Activated CD8-positive, alpha-beta T cell treated with anti-CD3 and anti-CD28 coated beads for 36 hours (primary cell): ENCODE data around the gene AFF1. TPM values are rescaled to one million over a fixed set of nuclear protein-coding genes. Genes with fewer than 3 reads are reported as not detected.

Experiments
- ATAC-seq: fragments of 200-7000 bp; cut with Tn5 transposase; one replicate; pipeline ENCODE4 v1.10.0; 2021; ENCODE audit warnings: mild to moderate bottlenecking, moderate library complexity
- CTCF ChIA-PET: fragments of 350-600 bp; sonication (Branson Sonifier 250); formaldehyde crosslinking; loops from one replicate; lab custom pipeline; 2021; ENCODE audit warnings: antibody characterized with exemption; lab: Charles Lee
- POLR2A ChIA-PET: fragments of 350-600 bp; sonication (Branson Sonifier 250); formaldehyde crosslinking; loops from one replicate; lab custom pipeline; 2021; ENCODE audit warnings: antibody characterized with exemption; lab: Charles Lee
- DNase-seq: peaks from one replicate; pipeline ENCODE4 v3.0.0-alpha.2; 2020
- H3K27ac Mint-ChIP-seq: one replicate; pipeline ENCODE4 v1.8.0; 2021; ENCODE audit warnings: mild to moderate bottlenecking, mixed read lengths
- H3K27me3 Mint-ChIP-seq: one replicate; pipeline ENCODE4 v1.8.0; 2021; ENCODE audit warnings: mixed read lengths
- H3K36me3 Mint-ChIP-seq: one replicate; pipeline ENCODE4 v1.8.0; 2021; ENCODE audit warnings: low read depth, mixed read lengths
- H3K4me1 Mint-ChIP-seq: one replicate; pipeline ENCODE4 v1.8.0; 2021; ENCODE audit warnings: low read depth, mixed read lengths
- H3K4me3 Mint-ChIP-seq: one replicate; pipeline ENCODE4 v1.8.0; 2021; ENCODE audit warnings: mild to moderate bottlenecking, moderate library complexity, mixed read lengths
- H3K9me3 Mint-ChIP-seq: one replicate; pipeline ENCODE4 v1.8.0; 2021; ENCODE audit warnings: mixed read lengths
- CTCF ChIP-seq: fragments of 200-600 bp; IDR thresholded peaks from one replicate; pipeline ENCODE4 v1.8.0; 2022; ENCODE audit warnings: antibody characterized with exemption, mild to moderate bottlenecking
- intact Hi-C: fragments of 100-400 bp; cut with micrococcal nuclease; formaldehyde crosslinking; loops from one replicate; pipeline ENCODE4 v1.10.0; 2022
- total RNA-seq, 2 experiments: library from RNA; stranded (reverse); gene quantifications; one replicate each; pipeline ENCODE4 v1.2.3, GENCODE V29; 2021

The AFF1 gene
- total RNA-seq, 2 experiments from 2014 or later = 40.3 to 45.4 TPM

DNA sequence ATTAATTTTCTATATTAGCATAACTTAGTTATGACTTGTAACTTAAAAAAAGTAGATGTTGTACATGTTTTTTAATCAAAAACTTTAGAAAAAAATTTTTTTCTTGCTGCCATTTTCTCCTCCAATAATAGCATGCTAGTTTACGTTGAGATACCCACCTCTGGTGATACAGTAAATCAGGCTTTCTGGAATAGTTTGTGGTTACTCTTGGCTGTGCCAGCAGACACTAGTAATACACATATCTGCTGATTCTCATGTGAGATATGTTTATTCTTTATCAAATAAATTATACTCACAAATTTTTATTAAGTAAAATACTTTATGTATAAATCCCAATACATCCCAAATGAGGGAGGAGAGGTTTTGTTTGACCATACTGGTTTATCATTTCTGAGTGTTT is 168.3 kb downstream of the AFF1 start:
- TF ChIP-seq CTCF = no peak
- Mint-ChIP-seq H3K36me3 (peaks cover 11% of the 10 kb centered on the region), H3K27ac (peak overlapping the region; percentile 35), H3K9me3 (no peaks in the 10 kb centered on the region), H3K4me3 (no peak overlapping the region), H3K4me1 (peaks cover 40% of the 10 kb centered on the region), H3K27me3 (no peaks in the 10 kb centered on the region)
- CTCF ChIA-PET = interaction anchor here (0.7 to 3.5 kb wide), 5 partner anchors 9 to 181 kb away, joined by 3 to 24 read pairs (median 6); partner anchors contain the start of gene KLHL8
- DNase-seq = no peak
- ATAC-seq = no peak
- intact Hi-C loops = no loop called here
- POLR2A ChIA-PET = interaction anchor here (0.7 to 1.0 kb wide), 2 partner anchors 94 to 168 kb away, joined by 3 to 4 read pairs; partner anchors contain the start of gene AFF1

- H3K4me3 Mint-ChIP-seq = no peak overlapping the region
- ATAC-seq (peak; percentile 68), DNase-seq (no peak)
- peaks cover 11% of the 10 kb centered on the region for H3K36me3 Mint-ChIP-seq
- ChIA-PET POLR2A (interaction anchor here (0.7 to 1.0 kb wide), 2 partner anchors 95 to 169 kb away, joined by 3 to 4 read pairs; partner anchors contain the start of gene AFF1), CTCF (interaction anchor here (1.4 to 3.5 kb wide), 4 partner anchors 10 to 181 kb away, joined by 3 to 24 read pairs (median 6); partner anchors contain the start of gene KLHL8)
- peaks cover 34% of the 10 kb centered on the region for H3K4me1 Mint-ChIP-seq
- intact Hi-C loops = no loop called here
- no peaks in the 10 kb centered on the region for H3K9me3 Mint-ChIP-seq
- peak overlapping the region; percentile 35 for H3K27ac Mint-ChIP-seq
- no peak for TF ChIP-seq CTCF
- H3K27me3 Mint-ChIP-seq = no peaks in the 10 kb centered on the region
Measured at GRCh38 chr4:87103691-87104187, 168.9 kb downstream of the AFF1 start.

GRCh38 chr4:87105101-87105845 is 170.5 kb downstream of the AFF1 start:
- POLR2A ChIA-PET = no interaction called here
- CTCF ChIA-PET = interaction anchor here (0.7 to 3.5 kb wide), 4 partner anchors 12 to 185 kb away, joined by 3 to 24 read pairs (median 6); no protein-coding TSS in a partner anchor
- no peak for ATAC-seq
- peaks cover 15% of the 10 kb centered on the region for H3K36me3 Mint-ChIP-seq
- H3K27me3 Mint-ChIP-seq = no peaks in the 10 kb centered on the region
- no peak for TF ChIP-seq CTCF
- no peaks in the 10 kb centered on the region for H3K9me3 Mint-ChIP-seq
- no peak overlapping the region for H3K4me3 Mint-ChIP-seq
- intact Hi-C loops = no loop called here
- H3K4me1 Mint-ChIP-seq = peaks cover 31% of the 10 kb centered on the region
- no peak for DNase-seq
- no peak overlapping the region for H3K27ac Mint-ChIP-seq

DNA sequence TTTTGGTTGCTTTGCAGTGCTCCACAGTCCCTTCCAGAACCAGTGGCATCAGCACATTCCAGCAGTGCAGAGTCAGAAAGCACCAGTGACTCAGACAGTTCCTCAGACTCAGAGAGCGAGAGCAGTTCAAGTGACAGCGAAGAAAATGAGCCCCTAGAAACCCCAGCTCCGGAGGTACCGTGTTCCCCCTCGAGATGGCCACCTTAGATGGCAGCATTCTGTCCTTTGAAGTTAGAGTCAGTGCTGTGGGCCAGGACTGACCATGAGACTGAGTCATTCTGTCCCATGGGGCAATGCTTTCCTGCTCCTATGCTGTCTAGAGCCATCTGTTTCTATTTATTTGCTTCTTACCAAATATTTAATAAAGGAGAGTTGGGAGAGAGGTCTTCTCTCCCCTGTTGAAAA is 173.3 kb downstream of the AFF1 start:
- no peak for DNase-seq
- intact Hi-C loops = no loop called here
- no peaks in the 10 kb centered on the region for H3K9me3 Mint-ChIP-seq
- peak; percentile 20 for ATAC-seq
- ChIA-PET CTCF (no interaction called here), POLR2A (no interaction called here)
- no peaks in the 10 kb centered on the region for H3K27me3 Mint-ChIP-seq
- no peak for TF ChIP-seq CTCF
- H3K4me3 Mint-ChIP-seq = no peak overlapping the region
- peaks cover 15% of the 10 kb centered on the region for H3K36me3 Mint-ChIP-seq
- H3K4me1 Mint-ChIP-seq = peaks cover 27% of the 10 kb centered on the region
- no peak overlapping the region for H3K27ac Mint-ChIP-seq

GRCh38 chr4:87109121-87109520 is 174.3 kb downstream of the AFF1 start:
- Mint-ChIP-seq H3K36me3 (peaks cover 17% of the 10 kb centered on the region), H3K27ac (no peak overlapping the region), H3K9me3 (no peaks in the 10 kb centered on the region), H3K27me3 (no peaks in the 10 kb centered on the region), H3K4me3 (no peak overlapping the region), H3K4me1 (peaks cover 19% of the 10 kb centered on the region)
- no peak for TF ChIP-seq CTCF
- POLR2A ChIA-PET = no interaction called here
- CTCF ChIA-PET = no interaction called here
- ATAC-seq (no peak), DNase-seq (no peak)
- intact Hi-C loops = no loop called here
